PC-9 (cell line): ENCODE results near the gene PBX3. TPM values are rescaled to one million over a fixed set of nuclear protein-coding genes. Genes with fewer than 3 reads are reported as not detected.

ENCODE experiments used
- BruUV-seq: library from RNA; stranded (reverse); fragments of 400-500 nt; replicated peaks from 2 replicates; lab custom pipeline; 2021; lab: Mats Ljungman, UMichigan
- CTCF ChIA-PET: fragments of 300-600 bp; sonication (Branson Sonifier 250); formaldehyde crosslinking; loops from one replicate; lab custom pipeline; 2022; ENCODE audit warnings: antibody characterized with exemption; lab: Charles Lee
- POLR2A ChIA-PET: fragments of 300-600 bp; sonication (Branson Sonifier 250); formaldehyde crosslinking; loops from one replicate; lab custom pipeline; 2022; ENCODE audit warnings: antibody characterized with exemption; ENCODE audit not compliant: unreplicated experiment; lab: Charles Lee
- DNase-seq, 2 experiments: peaks; one replicate each; pipeline versions ENCODE4 v3.0.0 to v3.0.0-alpha.2; 2015 to 2022; ENCODE audit warnings: mixed read lengths in 1 of 2
- H2AFZ ChIP-seq: fragments of 200-600 bp; sonication (generic); 2 replicates; pipeline ENCODE4 v1.8.1; 2017; ENCODE audit warnings: antibody characterized with exemption
- H3F3A ChIP-seq: fragments of 200-600 bp; sonication (generic); 2 replicates; pipeline ENCODE4 v1.8.1; 2017; ENCODE audit warnings: antibody characterized with exemption, mild to moderate bottlenecking, low read depth; ENCODE audit not compliant: insufficient read depth
- H3K27ac ChIP-seq: fragments of 200-600 bp; sonication (generic); 2 replicates; pipeline ENCODE4 v1.6.1; 2016; ENCODE audit warnings: mixed run types
- H3K27me3 ChIP-seq: fragments of 200-600 bp; sonication (generic); 2 replicates; pipeline ENCODE4 v1.6.1; 2016; ENCODE audit warnings: low read depth, mixed run types; ENCODE audit not compliant: insufficient read depth
- H3K36me3 ChIP-seq: fragments of 200-600 bp; sonication (generic); 2 replicates; pipeline ENCODE4 v1.6.1; 2016; ENCODE audit warnings: low read depth, mixed run types
- H3K4me1 ChIP-seq: fragments of 200-600 bp; sonication (generic); replicated peaks from 2 replicates; pipeline ENCODE4 v1.6.1; 2016; ENCODE audit warnings: mixed run types; ENCODE audit not compliant: insufficient read depth
- H3K4me2 ChIP-seq: fragments of 200-600 bp; sonication (generic); 2 replicates; pipeline ENCODE4 v1.6.1; 2017; ENCODE audit warnings: mixed run types
- H3K4me3 ChIP-seq: fragments of 200-600 bp; sonication (generic); 2 replicates; pipeline ENCODE4 v1.6.1; 2016; ENCODE audit warnings: mixed run types
- H3K79me2 ChIP-seq: fragments of 200-600 bp; sonication (generic); 2 replicates; pipeline ENCODE4 v1.6.1; 2017; ENCODE audit warnings: low read depth, mixed run types
- H3K9me2 ChIP-seq: fragments of 200-600 bp; sonication (generic); 2 replicates; pipeline ENCODE4 v1.8.1; 2017; ENCODE audit warnings: mild to moderate bottlenecking; ENCODE audit not compliant: insufficient read depth
- H3K9me3 ChIP-seq: fragments of 200-600 bp; sonication (generic); 2 replicates; pipeline ENCODE4 v1.8.1; 2016; ENCODE audit warnings: low read depth; ENCODE audit not compliant: insufficient read depth
- H4K20me1 ChIP-seq: fragments of 200-600 bp; sonication (generic); 2 replicates; pipeline ENCODE4 v1.8.1; 2017; ENCODE audit not compliant: insufficient read depth
- EZH2 ChIP-seq: fragments of 200-600 bp; sonication (generic); IDR thresholded peaks from 2 replicates; pipeline ENCODE4 v1.8.0; 2017; ENCODE audit warnings: antibody characterized with exemption, low read depth
- intact Hi-C: fragments of 100-400 bp; cut with micrococcal nuclease; formaldehyde crosslinking; loops from one replicate; pipeline ENCODE4 v1.10.0; 2022; ENCODE audit not compliant: unreplicated experiment
- total RNA-seq: library from RNA; stranded (reverse); gene quantifications from 2 replicates; pipeline ENCODE4 v1.2.3, GENCODE V29; 2021
- TF ChIP-seq, protein P1 (sequence below): fragments of 200-600 bp; sonication (generic); conservative IDR thresholded peaks from 2 replicates; pipeline ENCODE4 v1.6.1; 2017; ENCODE audit warnings: mixed run types, antibody characterized with exemption, mild to moderate bottlenecking, moderate library complexity

PBX3 gene
- total RNA-seq, 1 experiment from 2014 or later: 18.3 TPM

DNA sequence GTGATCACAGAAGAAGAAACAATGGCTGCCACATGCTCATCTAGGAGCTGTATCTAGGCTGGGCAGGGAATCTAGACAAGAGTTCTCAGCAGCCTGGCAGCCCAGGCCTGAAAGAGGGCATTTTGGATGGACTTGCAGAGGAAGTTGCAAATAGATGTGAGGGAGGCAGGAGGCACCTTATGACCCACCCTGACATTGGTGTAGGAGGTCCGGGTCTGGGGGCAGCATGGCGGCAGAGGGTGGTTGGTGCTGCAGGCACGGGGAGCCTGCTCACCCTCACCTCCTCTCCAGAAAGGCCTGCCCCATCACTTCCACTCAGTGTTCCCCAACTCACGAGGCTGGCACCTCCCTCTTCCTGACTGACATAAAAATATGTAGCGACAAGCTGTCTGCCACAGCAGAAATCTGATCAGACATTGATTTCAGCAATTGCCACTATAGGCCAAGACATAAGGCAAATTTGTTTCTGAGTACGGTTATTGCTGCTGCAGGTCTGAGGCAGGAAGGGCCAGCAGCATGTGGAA lies 217.6 kb downstream of the PBX3 start:
- Histone ChIP-seq H2AFZ (no peak overlapping the region), H3K9me2 (no peaks in the 10 kb centered on the region), H3K27ac (no peak overlapping the region), H3F3A (no peaks in the 10 kb centered on the region), H3K9me3 (no peaks in the 10 kb centered on the region), H3K79me2 (no peaks in the 10 kb centered on the region), H3K4me2 (no peak overlapping the region), H3K4me1 (no peaks in the 10 kb centered on the region), H3K27me3 (no peaks in the 10 kb centered on the region), H3K36me3 (no peaks in the 10 kb centered on the region), H4K20me1 (no peaks in the 10 kb centered on the region), H3K4me3 (no peak overlapping the region)
- no peak for DNase-seq
- intact Hi-C loops: no loop called here
- ChIA-PET CTCF (no interaction called here), POLR2A (no interaction called here)
- no peak for TF ChIP-seq EZH2
- TF ChIP-seq, protein P1, sequence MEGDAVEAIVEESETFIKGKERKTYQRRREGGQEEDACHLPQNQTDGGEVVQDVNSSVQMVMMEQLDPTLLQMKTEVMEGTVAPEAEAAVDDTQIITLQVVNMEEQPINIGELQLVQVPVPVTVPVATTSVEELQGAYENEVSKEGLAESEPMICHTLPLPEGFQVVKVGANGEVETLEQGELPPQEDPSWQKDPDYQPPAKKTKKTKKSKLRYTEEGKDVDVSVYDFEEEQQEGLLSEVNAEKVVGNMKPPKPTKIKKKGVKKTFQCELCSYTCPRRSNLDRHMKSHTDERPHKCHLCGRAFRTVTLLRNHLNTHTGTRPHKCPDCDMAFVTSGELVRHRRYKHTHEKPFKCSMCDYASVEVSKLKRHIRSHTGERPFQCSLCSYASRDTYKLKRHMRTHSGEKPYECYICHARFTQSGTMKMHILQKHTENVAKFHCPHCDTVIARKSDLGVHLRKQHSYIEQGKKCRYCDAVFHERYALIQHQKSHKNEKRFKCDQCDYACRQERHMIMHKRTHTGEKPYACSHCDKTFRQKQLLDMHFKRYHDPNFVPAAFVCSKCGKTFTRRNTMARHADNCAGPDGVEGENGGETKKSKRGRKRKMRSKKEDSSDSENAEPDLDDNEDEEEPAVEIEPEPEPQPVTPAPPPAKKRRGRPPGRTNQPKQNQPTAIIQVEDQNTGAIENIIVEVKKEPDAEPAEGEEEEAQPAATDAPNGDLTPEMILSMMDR: no peak
- no TSS peak for BruUV-seq

DNA sequence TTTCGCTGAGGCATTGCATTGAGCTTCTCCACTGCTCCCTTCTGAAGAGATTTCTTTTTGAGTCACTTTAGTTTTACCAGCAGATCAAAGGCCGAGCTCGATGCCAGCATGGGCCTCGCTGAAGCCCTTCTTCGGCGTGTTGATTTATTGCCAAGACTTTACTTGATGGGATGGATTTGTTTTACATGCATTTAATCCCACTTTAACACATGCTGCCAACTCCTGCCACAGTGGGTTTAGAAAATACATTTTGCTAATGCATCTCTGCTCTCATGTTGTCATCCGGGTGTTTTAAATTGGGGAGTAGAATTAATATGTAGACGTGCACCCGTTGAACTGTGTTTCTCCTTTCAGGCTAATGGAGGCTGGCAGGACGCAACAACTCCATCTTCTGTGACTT lies 218.3 kb downstream of the PBX3 start:
- no peak for TF ChIP-seq EZH2
- TF ChIP-seq, protein P1: no peak
- no peak overlapping the region for H3K4me2 ChIP-seq
- no peaks in the 10 kb centered on the region for H4K20me1 ChIP-seq
- H3K36me3 ChIP-seq: no peaks in the 10 kb centered on the region
- H3K9me2 ChIP-seq: no peaks in the 10 kb centered on the region
- H3K9me3 ChIP-seq: no peaks in the 10 kb centered on the region
- intact Hi-C loops: no loop called here
- no peak overlapping the region for H2AFZ ChIP-seq
- ChIA-PET POLR2A (no interaction called here), CTCF (no interaction called here)
- H3K27ac ChIP-seq: no peak overlapping the region
- no peak overlapping the region for H3K4me3 ChIP-seq
- DNase-seq: no peak
- no peaks in the 10 kb centered on the region for H3K4me1 ChIP-seq
- no peaks in the 10 kb centered on the region for H3K27me3 ChIP-seq
- no peaks in the 10 kb centered on the region for H3K79me2 ChIP-seq
- BruUV-seq: no TSS peak
- no peaks in the 10 kb centered on the region for H3F3A ChIP-seq

DNA sequence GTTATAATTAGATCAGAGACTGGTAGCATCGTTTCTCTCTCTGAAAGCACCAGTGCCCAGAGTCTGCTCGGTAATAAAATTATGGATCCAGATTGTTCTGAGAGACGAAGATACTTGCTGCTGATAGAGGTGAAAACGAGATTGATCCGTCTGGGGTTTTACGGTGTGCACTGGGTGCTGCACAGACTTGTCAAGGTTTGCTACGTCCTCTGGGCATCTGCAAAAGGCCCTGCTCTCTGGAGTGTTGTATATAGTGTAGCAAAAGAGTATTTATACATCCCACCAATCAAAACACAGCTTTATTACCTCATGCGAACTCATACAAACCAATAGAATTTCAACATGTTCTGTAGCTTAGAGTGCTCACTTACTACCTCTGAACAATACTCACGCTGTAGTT lies 219.3 kb downstream of the PBX3 start:
- no peak for DNase-seq
- no peaks in the 10 kb centered on the region for H3K36me3 ChIP-seq
- no peaks in the 10 kb centered on the region for H3K9me3 ChIP-seq
- H3F3A ChIP-seq: no peaks in the 10 kb centered on the region
- no peak overlapping the region for H3K4me2 ChIP-seq
- no peaks in the 10 kb centered on the region for H3K4me1 ChIP-seq
- intact Hi-C loops: no loop called here
- H3K27me3 ChIP-seq: no peaks in the 10 kb centered on the region
- no peaks in the 10 kb centered on the region for H3K79me2 ChIP-seq
- ChIA-PET CTCF (no interaction called here), POLR2A (no interaction called here)
- no peak for TF ChIP-seq EZH2
- TF ChIP-seq, protein P1: no peak
- no peak overlapping the region for H2AFZ ChIP-seq
- H3K9me2 ChIP-seq: no peaks in the 10 kb centered on the region
- H3K4me3 ChIP-seq: no peak overlapping the region
- H3K27ac ChIP-seq: no peak overlapping the region
- no TSS peak for BruUV-seq
- no peaks in the 10 kb centered on the region for H4K20me1 ChIP-seq
